Fibroblast of gingiva (primary cell): ENCODE results near the gene MYO1B.
A peak's percentile ranks its signal among the peaks of the same experiment; 100 is the strongest.

Experiments used
- DNase-seq: peaks from one replicate; pipeline ENCODE4 v3.0.0-alpha.2; 2011; ENCODE audit warnings: low read depth

Gene MYO1B

GRCh38 chr2:191299010-191299409 lies 53.8 kb downstream of the MYO1B start:
- DNase-seq, result peak; percentile 4

- no peak for DNase-seq
Observed at GRCh38 chr2:191299866-191300265, 54.7 kb downstream of the MYO1B start.

- no peak for DNase-seq
Observed at GRCh38 chr2:191301971-191302370, 56.8 kb downstream of the MYO1B start.

GRCh38 chr2:191302459-191303139 lies 57.4 kb downstream of the MYO1B start:
- DNase-seq, result no peak

- no peak for DNase-seq
Observed at GRCh38 chr2:191303140-191304005, 58.2 kb downstream of the MYO1B start.

GRCh38 chr2:191304939-191305875 lies 60.0 kb downstream of the MYO1B start:
- peak; percentile 92 for DNase-seq

GRCh38 chr2:191308026-191308425 lies 62.8 kb downstream of the MYO1B start:
- DNase-seq, result no peak

- no peak for DNase-seq
Observed at GRCh38 chr2:191311156-191311555, 66.0 kb downstream of the MYO1B start.

- DNase-seq, result peak; percentile 55
Observed at GRCh38 chr2:191311627-191312026, 66.4 kb downstream of the MYO1B start.

- no peak for DNase-seq
Observed at GRCh38 chr2:191312163-191312562, 67.0 kb downstream of the MYO1B start.

- no peak for DNase-seq
Observed at GRCh38 chr2:191312662-191313061, 67.5 kb downstream of the MYO1B start.

GRCh38 chr2:191314697-191315364 lies 69.6 kb downstream of the MYO1B start:
- no peak for DNase-seq

GRCh38 chr2:191315365-191315752 lies 70.2 kb downstream of the MYO1B start:
- no peak for DNase-seq

GRCh38 chr2:191316246-191316994 lies 71.2 kb downstream of the MYO1B start:
- DNase-seq, result peak; percentile 71

GRCh38 chr2:191318037-191318728 lies 73.0 kb downstream of the MYO1B start:
- peak; percentile 63 for DNase-seq

GRCh38 chr2:191318729-191319078 lies 73.5 kb downstream of the MYO1B start:
- peak; percentile 67 for DNase-seq

GRCh38 chr2:191319186-191319585 lies 74.0 kb downstream of the MYO1B start:
- DNase-seq, result peak; percentile 22

- no peak for DNase-seq
Observed at GRCh38 chr2:191320881-191321280, 75.7 kb downstream of the MYO1B start.

- peak; percentile 22 for DNase-seq
Observed at GRCh38 chr2:191321861-191322662, 76.9 kb downstream of the MYO1B start.
